HG03520 (cell line): ENCODE results near the gene GRIA1.

Experiments
- ATAC-seq: cut with Tn5 transposase; IDR thresholded peaks from one replicate; pipeline ENCODE4 v1.9.1; 2021; ENCODE audit warnings: mild to moderate bottlenecking, moderate library complexity; ENCODE audit not compliant: unreplicated experiment

Gene GRIA1

GRCh38 chr5:153490118-153491037, at the start of gene GRIA1:
TSS of gene GRIA1 (plus strand) at chr5:153490670.
- no peak for ATAC-seq

DNA sequence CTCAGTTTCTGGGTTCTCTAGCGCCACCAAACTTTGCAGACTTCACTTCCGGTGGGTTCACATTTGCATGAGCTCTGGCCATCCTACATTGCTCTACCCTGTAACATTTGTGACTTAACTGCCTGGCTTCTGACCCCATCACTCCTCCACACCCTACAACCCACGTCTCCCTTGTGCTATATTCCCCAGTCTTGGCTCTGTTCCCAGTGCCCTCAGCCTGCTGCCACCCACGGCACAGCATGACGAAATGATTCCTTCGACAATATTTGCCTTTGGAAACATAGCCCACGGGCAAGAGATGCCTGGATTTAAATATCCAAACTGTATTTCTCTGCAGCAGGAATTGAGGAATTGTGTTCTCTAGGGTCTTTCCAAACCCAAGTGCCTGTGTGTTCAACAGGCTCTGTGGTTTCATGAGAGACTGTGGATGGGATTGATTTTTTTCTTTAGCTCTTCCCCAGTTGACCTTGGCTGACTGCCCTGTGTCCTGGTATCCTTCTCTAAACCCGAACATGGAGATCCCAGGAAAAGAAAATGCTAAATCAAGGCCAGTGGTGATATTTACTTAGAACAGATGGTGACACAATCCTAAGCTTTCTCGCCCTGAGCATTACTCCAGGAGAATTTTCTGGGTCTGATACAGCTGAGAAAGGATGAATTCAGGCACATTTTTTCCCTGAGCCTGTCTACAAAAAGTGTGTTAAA, 44.4 kb upstream of the GRIA1 start:
- ATAC-seq: no peak

DNA sequence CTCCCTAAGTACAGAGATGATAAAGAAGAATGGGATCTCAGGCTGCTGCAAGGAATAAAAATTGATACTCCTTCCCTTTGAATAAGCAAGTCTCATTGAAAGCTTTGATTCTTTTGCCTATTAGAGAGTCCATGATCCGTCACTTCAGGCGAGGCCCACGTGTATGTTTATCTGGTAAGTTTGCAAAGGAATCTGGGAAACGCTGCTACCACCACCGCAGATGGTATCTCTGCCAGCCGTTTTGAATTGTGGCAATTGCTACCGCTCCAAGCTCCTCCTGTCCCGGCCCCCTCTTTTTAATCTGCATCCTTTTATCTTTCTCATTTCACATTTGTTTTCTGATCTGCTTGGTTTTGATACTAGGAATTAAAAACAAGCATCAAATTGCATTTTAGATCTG, 42.9 kb upstream of the GRIA1 start:
- ATAC-seq: no peak

GRCh38 chr5:153456354-153456753, 34.1 kb upstream of the GRIA1 start:
- ATAC-seq: no peak

- ATAC-seq: no peak
These were observed 33.5 kb upstream of the GRIA1 start for GRCh38 chr5:153456993-153457392.

GRCh38 chr5:153458268-153458667, 32.2 kb upstream of the GRIA1 start:
- no peak for ATAC-seq

DNA sequence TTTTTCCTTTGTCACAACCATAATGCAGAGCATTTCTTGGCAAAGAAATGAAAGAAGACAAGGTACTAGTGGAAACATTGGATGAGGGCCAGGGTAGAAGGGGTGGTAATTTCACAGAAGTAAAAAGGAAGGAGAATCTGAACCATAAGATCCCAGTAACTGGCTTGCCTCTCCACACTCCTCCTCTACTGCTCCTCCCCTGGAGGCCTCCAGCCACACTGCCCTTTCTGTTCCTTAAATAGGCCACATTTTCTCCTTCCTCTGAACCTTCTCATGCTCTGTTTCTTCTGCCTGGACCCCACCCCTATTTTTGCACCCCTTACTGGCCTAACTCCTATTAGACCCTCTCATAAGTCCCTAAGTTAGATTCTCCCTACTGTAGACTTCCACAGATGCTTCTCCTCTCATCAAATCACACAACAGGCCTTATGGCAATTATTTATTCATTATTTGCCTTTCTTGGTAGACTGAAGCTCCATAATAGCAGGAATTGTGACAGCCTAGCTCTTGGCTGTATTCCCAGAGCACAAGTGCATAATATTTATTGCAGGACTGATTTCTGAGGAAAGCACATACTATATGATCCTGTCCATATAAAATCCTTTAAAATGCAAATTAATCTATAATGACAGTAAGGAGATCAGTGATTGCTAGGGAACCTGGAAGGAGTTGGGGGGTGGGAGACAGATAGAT, 31.3 kb upstream of the GRIA1 start:
- ATAC-seq: no peak

DNA sequence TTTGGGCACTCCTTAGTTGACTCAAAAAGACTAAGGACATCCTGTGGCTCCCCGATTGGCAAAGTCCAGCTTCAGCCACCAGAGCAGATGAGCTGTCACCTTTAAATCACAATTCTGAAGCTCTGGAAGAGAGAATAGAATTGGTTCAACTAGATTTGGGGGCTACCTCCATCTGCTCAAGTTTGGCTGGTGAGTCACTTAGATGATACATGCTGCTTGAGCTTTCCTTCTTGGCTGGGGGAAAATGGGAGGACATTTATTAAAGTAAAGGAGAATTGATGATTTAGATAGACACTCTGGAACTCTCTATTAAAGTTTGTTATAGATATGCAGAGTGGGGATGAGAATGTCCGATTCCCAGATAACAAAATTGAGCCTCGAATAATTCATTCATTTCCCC, 30.0 kb upstream of the GRIA1 start:
- no peak for ATAC-seq

DNA sequence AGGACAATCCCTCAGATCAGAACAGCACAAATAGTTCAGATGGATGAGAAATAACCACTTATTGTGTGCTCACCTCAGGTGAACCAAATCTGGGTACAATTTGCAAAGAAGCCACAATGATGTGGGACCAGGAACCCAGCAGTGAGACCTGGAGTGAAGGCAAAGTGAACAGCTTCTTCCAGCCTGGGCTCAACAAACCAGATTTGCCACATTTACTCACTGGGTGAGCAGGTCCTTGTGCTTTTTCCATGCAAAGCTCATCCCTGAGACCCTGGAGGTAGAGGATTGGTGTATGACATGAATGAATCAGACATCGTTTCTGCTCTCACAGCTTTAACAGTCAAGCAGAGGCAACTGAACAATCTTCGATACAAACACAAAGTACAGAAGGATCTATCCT, 29.1 kb upstream of the GRIA1 start:
- ATAC-seq: no peak

- no peak for ATAC-seq
These were observed 26.7 kb upstream of the GRIA1 start for GRCh38 chr5:153463806-153464205.

DNA sequence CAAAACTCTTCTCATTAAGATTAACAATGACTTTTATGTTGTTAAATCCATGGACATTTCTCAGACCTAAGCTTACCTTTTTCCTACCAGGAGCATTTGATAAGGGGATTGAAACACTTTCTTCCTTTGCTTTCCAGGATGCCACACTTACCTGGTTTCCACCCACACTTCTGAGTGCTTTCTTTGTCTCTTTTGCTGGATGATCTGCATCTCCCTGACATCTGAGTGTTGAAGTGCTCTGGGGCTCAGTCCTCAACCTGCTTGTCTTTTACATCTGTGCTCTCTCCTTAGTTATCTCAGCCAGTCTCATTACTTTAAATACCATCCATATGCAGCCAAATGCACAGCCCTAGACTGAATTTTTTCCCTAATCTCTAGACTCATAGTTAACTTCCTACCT, 22.9 kb upstream of the GRIA1 start:
- no peak for ATAC-seq

GRCh38 chr5:153469423-153469822, 21.0 kb upstream of the GRIA1 start:
- no peak for ATAC-seq

GRCh38 chr5:153470736-153471135, 19.7 kb upstream of the GRIA1 start:
- no peak for ATAC-seq

GRCh38 chr5:153476767-153477166, 13.7 kb upstream of the GRIA1 start:
- ATAC-seq: no peak

- ATAC-seq: peak; percentile 86
These were observed 10.1 kb upstream of the GRIA1 start for GRCh38 chr5:153480401-153480800.

- ATAC-seq: no peak
These were observed 7.0 kb upstream of the GRIA1 start for GRCh38 chr5:153483482-153483881.

DNA sequence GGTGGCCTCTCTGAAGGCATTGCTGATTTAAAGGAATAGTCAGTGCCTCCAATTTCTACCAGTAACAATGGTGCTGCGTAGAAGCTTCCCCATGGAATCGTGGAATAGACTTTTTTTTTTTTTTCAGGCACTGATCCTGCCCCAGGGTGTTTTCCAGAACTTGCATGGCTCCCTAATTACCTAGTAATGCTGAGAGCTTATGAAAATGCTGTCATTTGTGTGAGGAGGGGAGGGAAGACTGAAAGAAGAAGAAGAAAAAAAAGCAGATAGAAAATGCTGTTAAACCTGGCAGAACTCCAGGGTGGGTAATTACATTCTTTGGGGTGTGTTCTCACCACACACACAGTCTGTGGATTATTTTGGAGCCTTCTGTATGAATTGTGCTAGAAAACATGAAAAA, 4.8 kb upstream of the GRIA1 start:
- no peak for ATAC-seq

- ATAC-seq: no peak
These were observed 3.7 kb upstream of the GRIA1 start for GRCh38 chr5:153486771-153487170.

- ATAC-seq: no peak
These were observed 859 bp upstream of the GRIA1 start for GRCh38 chr5:153489611-153490010.

GRCh38 chr5:153491038-153491744, 721 bp downstream of the GRIA1 start:
- ATAC-seq: no peak

DNA sequence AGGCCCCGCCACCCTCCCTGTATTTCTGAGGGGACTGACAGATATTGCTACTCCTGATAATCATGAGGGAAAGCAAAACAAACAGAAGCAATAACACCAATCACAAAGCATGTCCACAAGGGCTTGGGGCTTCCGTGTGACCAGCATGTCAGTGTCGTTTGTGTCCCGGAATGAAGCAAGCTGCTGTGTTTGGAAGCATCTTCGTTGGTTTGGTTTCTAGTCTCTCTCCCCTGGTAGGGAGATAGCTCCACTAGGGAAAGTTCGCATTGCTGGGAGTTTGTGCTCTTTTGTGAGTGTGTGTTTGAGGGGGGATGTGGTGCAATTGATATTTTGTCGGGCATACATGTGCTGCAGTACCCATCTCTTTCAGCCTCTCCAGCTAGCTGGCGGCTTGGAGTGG, 1.4 kb downstream of the GRIA1 start:
- no peak for ATAC-seq
